GM19455 (cell line): Measurements from ENCODE around the gene INPP5A.

Source experiments
- ATAC-seq: cut with Tn5 transposase; IDR thresholded peaks from one replicate; pipeline ENCODE4 v1.9.1; 2021; ENCODE audit not compliant: unreplicated experiment

The INPP5A gene

DNA sequence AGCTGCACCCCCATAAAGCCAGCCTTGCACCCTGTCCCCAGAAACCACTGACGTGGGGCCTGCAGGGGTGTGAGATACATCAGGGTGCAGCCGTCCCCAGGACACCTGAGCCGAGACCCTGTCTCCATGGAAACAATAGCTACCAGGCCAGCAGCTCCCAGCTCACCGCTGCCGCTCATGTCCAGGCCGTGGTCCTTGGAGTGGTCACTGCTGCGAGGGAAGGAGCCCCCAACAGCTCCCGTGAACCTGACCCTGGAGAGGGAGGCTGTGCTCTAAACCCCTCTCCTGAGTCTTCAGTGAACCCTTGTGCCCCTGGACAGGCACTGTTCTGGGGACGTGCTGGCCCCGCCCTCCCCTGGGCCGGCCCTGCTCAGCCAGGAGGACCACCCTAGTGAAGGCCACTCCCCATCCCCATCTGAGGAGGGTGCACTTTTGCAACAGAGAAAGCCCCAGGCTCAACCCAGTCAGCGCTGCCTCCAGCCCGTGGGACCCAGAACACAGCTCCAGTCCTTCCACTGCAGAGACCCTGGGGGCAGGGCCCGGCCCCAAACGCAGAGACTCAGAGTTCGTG, 19.6 kb upstream of the INPP5A start:
- no peak for ATAC-seq

GRCh38 chr10:132518572-132519381, 18.8 kb upstream of the INPP5A start:
- ATAC-seq: no peak

GRCh38 chr10:132519382-132520176, 18.0 kb upstream of the INPP5A start:
- ATAC-seq: no peak

- ATAC-seq: no peak
These were observed 17.3 kb upstream of the INPP5A start for GRCh38 chr10:132520177-132520811.

GRCh38 chr10:132521041-132521465, 16.5 kb upstream of the INPP5A start:
- ATAC-seq: no peak

- no peak for ATAC-seq
These were observed 16.0 kb upstream of the INPP5A start for GRCh38 chr10:132521466-132522102.

DNA sequence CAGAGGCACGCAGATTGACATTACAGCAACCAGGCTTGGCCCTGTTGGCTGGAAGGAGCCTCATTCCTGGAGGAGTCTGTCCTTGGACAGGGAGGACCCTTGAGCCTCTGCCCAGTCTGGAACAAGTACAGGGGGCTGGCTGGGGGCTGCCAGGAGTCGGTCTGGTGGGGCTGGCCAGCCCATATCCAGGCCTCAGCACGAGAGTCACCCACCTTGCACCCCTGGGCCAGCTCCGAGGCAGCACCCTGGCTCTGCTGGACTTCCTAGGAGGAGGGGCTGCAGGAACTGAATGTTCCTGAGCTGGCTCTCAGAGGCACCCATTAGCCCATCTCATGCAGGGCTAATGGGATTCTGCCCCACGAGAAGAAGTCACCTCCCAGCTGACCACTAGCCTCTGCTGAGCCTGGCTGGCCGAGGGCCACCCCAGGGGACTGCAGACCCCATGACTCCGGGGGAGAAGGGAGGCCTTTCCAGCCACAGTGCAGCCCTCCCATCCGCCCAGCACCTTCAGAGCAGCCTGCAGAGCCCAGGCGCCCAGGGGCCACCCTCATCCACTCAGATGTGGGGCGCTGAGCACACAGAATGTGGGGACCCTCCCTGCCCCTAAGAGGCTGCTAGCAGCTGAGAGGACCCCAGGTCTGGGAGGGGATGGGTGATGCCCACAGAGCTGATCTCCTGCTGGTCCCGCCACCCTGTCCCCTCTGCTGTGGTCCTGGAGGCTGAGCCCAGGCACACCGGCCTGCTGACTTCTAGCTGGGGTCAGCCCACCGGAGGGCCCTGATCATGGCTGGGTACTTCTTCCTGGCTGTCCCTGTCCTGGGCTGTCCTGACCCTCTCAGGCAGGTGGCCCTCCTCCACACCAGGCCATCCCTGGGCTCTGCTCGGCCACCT, 14.8 kb upstream of the INPP5A start:
- no peak for ATAC-seq

DNA sequence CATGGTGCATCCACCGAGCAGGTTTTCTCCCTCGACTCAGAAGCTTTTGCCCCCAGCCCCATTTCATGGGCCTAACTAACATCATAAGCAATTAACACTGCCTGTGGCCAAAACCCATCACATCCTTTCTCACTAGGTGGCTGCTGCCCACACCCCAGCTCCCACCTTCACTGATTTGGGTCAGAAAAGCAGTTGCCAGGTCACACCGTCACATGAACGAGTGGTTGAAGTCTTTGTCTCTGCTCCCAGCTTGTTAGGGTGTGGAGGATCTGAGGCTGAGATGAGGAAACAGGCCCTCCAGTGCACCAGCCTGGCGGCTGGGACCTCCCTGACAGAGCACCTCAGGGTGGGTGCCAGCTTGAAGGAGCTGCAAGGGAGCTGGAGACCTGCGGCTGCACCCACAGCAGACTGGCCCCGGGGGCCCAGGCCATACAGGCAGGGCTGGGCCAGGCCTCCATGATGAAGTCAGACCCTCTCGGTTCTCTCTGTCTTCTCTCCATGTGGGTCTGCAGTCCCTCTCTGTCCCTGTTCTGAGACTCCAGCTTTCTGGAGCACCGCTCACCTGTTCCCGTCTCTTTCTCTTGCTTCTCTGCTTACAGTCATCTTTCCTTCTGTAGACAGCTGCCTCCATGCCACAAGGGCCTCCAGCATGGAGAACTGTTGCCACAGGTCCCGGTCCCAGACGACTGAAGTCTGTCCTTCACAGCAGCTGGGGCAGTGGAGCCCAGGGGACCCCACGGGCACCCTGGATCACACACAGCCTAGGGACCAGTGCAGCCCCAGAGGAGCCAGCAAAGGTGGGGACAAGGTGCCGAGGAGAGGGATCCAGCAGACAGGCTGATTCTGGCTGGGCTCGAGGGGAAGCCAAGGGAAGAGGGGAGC, 13.8 kb upstream of the INPP5A start:
- no peak for ATAC-seq

DNA sequence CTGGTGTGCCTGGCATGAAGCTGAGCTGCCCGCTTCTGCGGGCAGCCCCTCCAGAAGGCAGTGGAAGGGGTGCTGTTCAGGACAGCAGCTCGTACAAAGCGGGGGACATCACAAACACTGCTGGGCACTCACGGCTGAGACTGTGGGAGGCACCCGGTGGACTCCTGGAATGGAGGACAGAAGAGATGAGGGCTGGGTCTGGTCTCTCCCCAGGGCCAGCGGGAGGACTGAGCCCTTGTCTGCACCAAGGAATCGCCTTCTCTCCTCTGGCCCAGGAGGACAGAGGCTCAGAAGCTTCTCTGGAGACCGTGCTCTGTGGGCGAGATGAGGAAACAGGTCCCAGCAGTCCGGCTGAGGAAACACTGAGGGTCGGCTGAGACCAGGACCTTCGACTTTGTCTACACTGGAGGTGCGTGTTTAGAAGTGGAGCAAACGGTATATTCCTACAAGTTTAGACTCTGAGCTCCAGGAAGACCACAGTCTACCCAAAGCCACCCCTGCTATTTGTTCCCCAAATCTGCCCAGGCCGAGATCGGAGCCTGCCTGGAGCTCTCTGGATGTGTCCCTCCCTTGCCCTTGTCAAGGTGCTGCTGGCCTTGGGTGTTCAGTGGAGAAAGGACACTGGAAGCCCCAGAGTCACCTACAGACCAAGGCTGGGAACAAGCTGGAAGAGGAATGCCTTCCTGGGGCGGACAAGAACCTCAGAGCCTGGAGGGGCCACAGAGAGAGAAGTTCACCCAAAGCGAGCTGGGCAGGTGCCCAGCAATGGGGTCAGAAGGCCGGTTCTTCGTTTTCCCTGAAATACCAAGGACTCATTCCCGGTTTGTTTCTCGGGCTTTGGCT, 12.9 kb upstream of the INPP5A start:
- ATAC-seq: no peak

DNA sequence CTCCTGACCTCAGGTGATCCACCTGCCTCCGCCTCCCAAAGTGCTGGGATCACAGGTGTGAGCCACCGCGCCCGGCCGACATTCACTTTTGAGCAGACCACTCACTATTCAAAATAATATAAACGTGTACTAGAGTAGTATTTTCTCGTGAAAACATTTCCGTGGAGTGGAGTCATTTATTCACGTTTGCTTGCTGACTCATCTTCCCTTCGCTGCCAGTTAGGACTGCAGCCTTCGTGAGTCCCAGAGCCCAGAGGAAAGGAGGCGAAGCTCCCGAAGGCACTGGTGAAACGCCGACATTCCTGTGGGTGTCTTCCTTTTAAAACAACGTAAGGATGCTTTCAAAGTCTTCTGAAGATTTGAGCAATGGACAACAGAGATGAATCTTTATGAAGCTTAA, 10.9 kb upstream of the INPP5A start:
- ATAC-seq: no peak

DNA sequence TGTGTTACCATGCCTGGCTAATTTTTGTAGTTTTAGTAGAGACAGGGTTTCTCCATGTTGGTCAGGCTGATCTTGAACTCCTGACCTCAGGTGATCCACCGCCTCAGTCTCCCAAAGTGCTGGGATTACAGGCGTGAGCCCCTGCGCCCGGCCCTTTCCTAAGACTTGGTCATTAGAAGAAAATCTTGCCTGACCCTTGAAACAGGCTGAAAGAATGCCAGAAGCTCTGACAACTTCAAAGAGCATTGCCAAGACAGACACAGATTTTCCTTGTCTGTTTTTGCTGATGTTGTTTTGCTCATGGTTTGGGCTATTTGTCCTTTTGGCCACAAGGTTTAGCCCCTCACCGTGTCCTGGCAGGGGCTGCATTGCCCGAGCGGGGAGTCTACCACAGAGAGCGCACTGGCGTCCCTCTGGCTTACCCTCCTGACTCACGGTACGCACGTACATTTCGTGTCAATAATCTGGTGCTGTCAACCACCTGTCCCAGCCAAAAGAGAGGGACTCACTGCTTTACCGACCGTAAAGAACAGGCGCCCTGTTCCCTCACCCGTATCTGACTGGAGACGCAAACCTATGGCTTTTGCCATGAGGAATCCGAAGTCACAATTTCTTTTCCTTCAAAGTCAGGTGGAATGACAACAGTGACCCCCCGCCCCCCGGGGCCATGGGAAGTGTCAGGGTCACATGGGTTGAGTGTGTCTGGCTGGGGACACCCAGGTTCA, 10.1 kb upstream of the INPP5A start:
- no peak for ATAC-seq

DNA sequence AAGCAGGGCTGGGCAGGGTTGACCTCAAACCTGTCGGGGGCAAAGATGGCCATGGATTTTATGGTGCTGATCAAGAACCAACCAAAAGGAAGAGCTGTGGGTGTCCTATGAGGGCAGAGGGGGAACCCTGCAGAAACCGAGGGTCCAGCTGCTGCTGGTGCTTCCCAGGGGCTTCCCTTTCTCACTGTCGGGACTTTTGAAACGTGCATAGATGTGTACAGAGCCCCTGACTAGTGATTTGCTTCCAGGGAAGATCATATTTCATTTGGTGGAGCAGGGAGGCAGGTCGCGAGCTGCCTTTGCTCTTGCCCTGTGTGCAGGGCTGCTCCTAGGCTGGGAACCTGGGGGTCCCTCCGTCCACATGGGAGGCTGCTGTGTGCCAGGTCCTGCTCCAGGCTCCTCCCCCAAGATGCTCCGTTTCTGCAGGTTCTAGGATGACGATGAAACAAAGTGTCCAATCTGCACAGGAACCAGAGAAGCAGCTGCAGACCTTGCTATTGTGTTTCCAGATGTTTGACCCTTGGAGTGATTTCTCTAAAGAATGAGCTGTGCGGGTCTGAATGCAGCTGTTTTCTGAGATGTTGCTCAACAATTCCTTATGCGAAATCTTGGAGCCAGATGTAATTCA, 9.4 kb upstream of the INPP5A start:
- ATAC-seq: no peak

DNA sequence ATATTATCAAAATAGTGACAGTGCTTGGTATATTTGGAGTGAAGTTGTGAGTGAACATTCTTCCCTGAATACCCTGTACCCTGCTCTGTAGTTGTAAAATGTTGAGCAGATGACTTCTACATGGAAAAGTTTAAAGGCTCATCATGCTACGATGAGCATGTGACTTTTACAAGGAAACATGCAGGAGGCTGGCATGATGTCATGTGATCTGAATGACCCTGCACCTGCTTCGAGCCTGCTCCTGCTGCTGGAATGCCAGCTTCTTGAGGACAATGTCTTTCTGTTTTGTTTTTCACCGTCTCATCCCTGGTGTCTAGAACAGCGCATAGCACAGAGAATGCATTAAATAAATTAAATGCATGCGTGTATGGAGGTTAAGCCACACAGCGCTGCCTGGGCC, 5.4 kb upstream of the INPP5A start:
- ATAC-seq: no peak

DNA sequence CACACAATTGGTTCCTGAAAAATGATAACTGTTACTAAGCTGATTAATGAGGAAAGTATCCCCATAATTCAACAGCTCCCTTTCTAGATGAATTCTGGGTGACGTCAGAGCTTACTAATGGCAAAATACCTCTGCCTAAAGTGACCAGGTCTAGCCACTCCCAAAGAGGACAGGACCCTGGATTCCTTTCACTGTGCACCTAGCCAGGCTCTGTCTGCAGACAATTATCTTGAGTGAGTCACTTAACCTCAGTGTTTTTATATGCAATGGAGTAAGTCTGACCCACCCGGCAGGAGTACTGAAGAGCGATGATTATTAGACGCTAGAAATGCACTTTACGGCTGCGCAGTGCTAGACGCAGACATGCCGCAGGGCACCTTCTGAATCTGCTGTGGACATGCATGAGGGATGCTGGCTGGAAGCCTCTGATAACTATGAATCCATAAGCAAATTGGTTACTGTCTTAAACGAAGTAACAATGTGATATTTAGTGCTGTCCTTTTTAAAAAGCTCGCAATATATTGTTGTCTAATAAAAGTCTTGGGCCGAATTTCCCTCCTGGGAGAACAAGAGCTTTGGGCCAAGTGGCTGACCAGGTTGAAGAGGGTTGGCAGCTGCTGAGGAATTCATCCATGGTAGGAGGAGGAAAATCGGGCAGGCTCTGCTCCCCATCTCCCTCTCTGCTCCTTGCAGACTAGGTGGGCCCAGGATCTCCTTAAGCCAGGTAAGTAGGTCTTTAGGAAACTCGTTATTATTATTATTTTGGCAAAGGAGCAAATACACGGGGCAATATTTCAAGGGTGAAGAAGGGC, 4.6 kb upstream of the INPP5A start:
- ATAC-seq: no peak

GRCh38 chr10:132533571-132534260, 3.9 kb upstream of the INPP5A start:
- no peak for ATAC-seq
